Measurements from ENCODE around the gene C1orf52. TPM values are rescaled to one million over a fixed set of nuclear protein-coding genes. Genes with fewer than 3 reads are reported as not detected.

Gene C1orf52
- total and polyA plus RNA-seq, 2 of the 13 experiments (the other 11 are each of a cell fraction or from before 2014, with no cell fraction given): 19.4 to 27.4 TPM

- TF ChIP-seq NONO (IDR thresholded peaks at IDR 0.05): no peak
- TF ChIP-seq NONO (CRISPR knock-in tag; conservative IDR thresholded peaks at IDR 0.05): peak; percentile 63; the same call in 1 of the 2 replicates
- TF ChIP-seq ZBTB40 (IDR thresholded peaks at IDR 0.05): peak; percentile 43
- no peak for TF ChIP-seq ZBTB40 (CRISPR knock-in tag; IDR thresholded peaks at IDR 0.05)
- TF ChIP-seq MEF2D (CRISPR knock-in tag; IDR thresholded peaks at IDR 0.05): no peak
- TF ChIP-seq YY1 (IDR thresholded peaks at IDR 0.05; ENCODE audit: insufficient read depth, insufficient replicate concordance, low read depth, low read length): peak; percentile 89
- TF ChIP-seq RAD51 (IDR thresholded peaks at IDR 0.05; ENCODE audit: borderline replicate concordance): no peak
- TF ChIP-seq HIC2 (CRISPR knock-in tag; IDR thresholded peaks at IDR 0.05; ENCODE audit: low read depth): no peak
- TF ChIP-seq ZMYM3 (CRISPR knock-in tag; IDR thresholded peaks at IDR 0.05): peak; percentile 51; the same call in 1 of the 2 replicates
- no peak for TF ChIP-seq PRDM10 (CRISPR knock-in tag; IDR thresholded peaks at IDR 0.05; ENCODE audit: low read depth)
- TF ChIP-seq HNF4A (CRISPR knock-in tag; IDR thresholded peaks at IDR 0.05): no peak
- peak; percentile 96 for TF ChIP-seq GABPB1 (CRISPR knock-in tag; IDR thresholded peaks at IDR 0.05)
- TF ChIP-seq SP5 (CRISPR knock-in tag; IDR thresholded peaks at IDR 0.05; ENCODE audit: borderline replicate concordance, low read depth): peak; percentile 59; the same call in 1 of the 2 replicates
- no peak for TF ChIP-seq ZC3H4 (CRISPR knock-in tag; IDR thresholded peaks at IDR 0.05; ENCODE audit: borderline replicate concordance)
- TF ChIP-seq HIVEP1 (CRISPR knock-in tag; IDR thresholded peaks at IDR 0.05): no peak
Measured at GRCh38 chr1:85259118-85259911, at the start of gene C1orf52 (continued).

All from HepG2 (cell line).